BE2C (cell line): Measurements from ENCODE around the gene SFI1.

Experiments
- DNase-seq: peaks from one replicate; pipeline ENCODE4 v3.0.0-alpha.2; 2020
- H3K27me3 ChIP-seq: fragments of 250-450 bp; sonication (Bioruptor Pico); 2 replicates; pipeline ENCODE4 v1.5.1; 2020; ENCODE audit warnings: mild to moderate bottlenecking
- H3K36me3 ChIP-seq: fragments of 250-450 bp; sonication (Bioruptor Pico); 2 replicates; pipeline ENCODE4 v1.5.1; 2020; ENCODE audit warnings: mild to moderate bottlenecking
- H3K4me1 ChIP-seq: fragments of 250-450 bp; sonication (Bioruptor Pico); 2 replicates; pipeline ENCODE4 v1.5.1; 2020
- H3K4me3 ChIP-seq: 2 replicates; pipeline ENCODE4 v1.5.1; 2011; ENCODE audit warnings: low read depth, low read length
- H3K9me3 ChIP-seq: fragments of 250-450 bp; sonication (Bioruptor Pico); 2 replicates; pipeline ENCODE4 v1.5.1; 2020
- CTCF ChIP-seq: IDR thresholded peaks from 2 replicates; pipeline ENCODE4 v1.5.1; 2012; ENCODE audit warnings: mild to moderate bottlenecking, low read depth, low read length

The SFI1 gene

GRCh38 chr22:31603574-31603973 is 107.2 kb downstream of the SFI1 start:
- Histone ChIP-seq H3K4me1 (no peaks in the 10 kb centered on the region; the same call in 1 of the 2 replicates), H3K27me3 (no peaks in the 10 kb centered on the region), H3K9me3 (no peaks in the 10 kb centered on the region), H3K4me3 (no peak overlapping the region), H3K36me3 (peaks cover 21% of the 10 kb centered on the region)
- TF ChIP-seq CTCF, result no peak
- no peak for DNase-seq

- H3K36me3 ChIP-seq, result peaks cover 21% of the 10 kb centered on the region
- no peak for DNase-seq
- TF ChIP-seq CTCF, result no peak
Observed at GRCh38 chr22:31604137-31604705, 107.9 kb downstream of the SFI1 start.

GRCh38 chr22:31604746-31605705 is 108.7 kb downstream of the SFI1 start:
- no peaks in the 10 kb centered on the region for H3K9me3 ChIP-seq
- no peak overlapping the region for H3K4me3 ChIP-seq
- no peaks in the 10 kb centered on the region; the same call in 1 of the 2 replicates for H3K4me1 ChIP-seq
- no peaks in the 10 kb centered on the region for H3K27me3 ChIP-seq
- no peak for TF ChIP-seq CTCF
- H3K36me3 ChIP-seq, result peaks cover 21% of the 10 kb centered on the region
- no peak for DNase-seq

More at GRCh38 chr22:31604137-31604705, 107.9 kb downstream of the SFI1 start:
- H3K4me3 ChIP-seq, result no peak overlapping the region
- no peaks in the 10 kb centered on the region; the same call in 1 of the 2 replicates for H3K4me1 ChIP-seq
- no peaks in the 10 kb centered on the region for H3K9me3 ChIP-seq
- no peaks in the 10 kb centered on the region for H3K27me3 ChIP-seq

GRCh38 chr22:31605851-31606585 is 109.7 kb downstream of the SFI1 start:
- Histone ChIP-seq H3K9me3 (no peaks in the 10 kb centered on the region), H3K36me3 (peaks cover 21% of the 10 kb centered on the region), H3K4me1 (peaks cover 8% of the 10 kb centered on the region), H3K4me3 (no peak overlapping the region), H3K27me3 (no peaks in the 10 kb centered on the region)
- DNase-seq, result no peak
- TF ChIP-seq CTCF, result no peak

GRCh38 chr22:31607696-31608095 is 111.4 kb downstream of the SFI1 start:
- Histone ChIP-seq H3K36me3 (peaks cover 9% of the 10 kb centered on the region; the same call in 1 of the 2 replicates), H3K4me1 (peaks cover 12% of the 10 kb centered on the region), H3K4me3 (no peak overlapping the region), H3K9me3 (no peaks in the 10 kb centered on the region), H3K27me3 (no peaks in the 10 kb centered on the region)
- no peak for DNase-seq
- TF ChIP-seq CTCF, result no peak
